ENCODE data around the gene CLEC18B.
"Not testable (repeated sequence)": the region's sequence is repeated elsewhere in the genome, so short reads cannot be mapped to it uniquely, and the experiment has no call there.

Gene CLEC18B

DNA sequence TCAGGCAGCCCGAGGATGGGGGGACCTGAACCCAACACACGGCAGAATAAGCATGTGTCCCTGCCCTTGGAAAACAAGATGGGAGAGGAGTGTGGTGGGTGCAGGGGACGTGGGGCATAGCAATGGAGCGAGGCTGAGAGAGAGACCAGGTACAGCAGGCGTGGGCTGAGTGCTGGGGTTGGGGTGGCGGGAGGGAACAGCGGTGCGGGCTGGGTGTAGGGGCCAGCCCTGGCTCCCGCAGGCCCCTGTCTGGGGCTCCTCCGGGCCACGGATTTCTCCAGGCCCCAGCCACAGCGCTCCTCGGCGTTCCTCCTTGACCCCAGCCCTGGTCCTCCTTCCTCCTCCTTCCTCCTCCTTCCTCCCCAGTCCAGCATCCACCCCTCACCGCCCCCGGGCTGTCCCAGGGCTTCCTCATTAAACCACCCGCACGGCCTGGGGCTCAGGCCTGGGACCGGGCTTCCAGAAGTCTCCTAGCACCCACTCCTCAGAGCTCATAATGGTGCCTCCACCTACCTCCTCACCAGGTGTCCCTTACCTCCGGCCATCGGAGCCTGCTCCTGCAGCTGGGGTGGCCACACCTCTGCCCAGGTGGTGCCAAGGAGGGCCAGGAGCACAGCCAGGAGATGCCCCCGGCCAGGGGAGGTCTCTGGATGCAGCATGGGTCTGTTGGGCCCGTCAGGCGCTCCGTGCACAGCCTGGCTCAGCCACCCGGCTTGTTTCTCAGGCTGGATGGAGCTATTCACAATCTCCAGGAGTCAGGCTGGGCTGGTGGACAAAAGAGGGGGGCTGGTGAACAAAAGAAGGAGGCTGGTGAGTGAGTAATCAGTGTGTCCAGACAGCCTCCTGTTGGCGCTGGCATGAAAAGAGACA lies at the start of gene CLEC18B:
Gene CLEC18B (minus strand): TSS at position 867 of the 870 bp plus-strand sequence. CDS start 208 bp downstream, at position 659.
- H3K27ac ChIP-seq (ENCODE audit: low read length); H3K4me1 ChIP-seq (ENCODE audit: control insufficient read depth, insufficient read depth, low read length); H3K9ac ChIP-seq (ENCODE audit: low read length in 2 of 2); H3K36me3 ChIP-seq (ENCODE audit: control insufficient read depth in 2 of 2, insufficient read depth in 2 of 2, low read length in 2 of 2); H3K4me3 ChIP-seq (ENCODE audit: low read length in 2 of 2); H3K27me3 ChIP-seq (ENCODE audit: control insufficient read depth in 1 of 2, insufficient read depth in 2 of 2, low read length in 2 of 2); H3K9me3 ChIP-seq (ENCODE audit: control insufficient read depth in 2 of 2, low read length in 2 of 2): not testable (repeated sequence)

DNA sequence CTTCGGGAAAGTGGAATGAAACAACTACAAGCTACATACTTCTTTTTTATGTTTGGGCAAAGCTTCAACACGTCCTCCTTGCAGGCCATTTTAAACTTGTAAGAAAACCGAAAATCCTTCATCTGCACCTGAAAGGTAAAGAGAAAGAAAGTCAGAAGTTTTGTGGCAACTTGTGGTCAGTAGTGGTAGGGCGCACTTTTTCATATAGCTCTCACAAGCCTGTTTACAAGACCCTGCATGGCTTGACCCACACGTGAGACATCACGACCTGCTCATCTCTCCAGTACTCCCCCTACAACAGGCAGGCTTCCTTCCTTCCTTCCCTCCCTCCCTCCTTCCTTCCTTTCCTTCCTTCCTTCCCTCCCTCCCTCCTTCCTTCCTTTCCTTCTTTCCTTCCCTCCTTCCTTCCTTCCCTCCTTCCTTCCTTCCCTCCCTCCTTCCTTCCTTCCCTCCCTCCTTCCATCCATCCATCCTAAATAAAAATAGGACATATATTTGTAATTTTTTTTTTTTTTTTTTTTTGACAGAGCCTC lies 48.7 kb upstream of the CLEC18B start:
- Histone ChIP-seq H3K36me3 (ENCODE audit: control insufficient read depth in 2 of 2, insufficient read depth in 2 of 2, low read length in 2 of 2) (peaks cover 48 to 58% of the 10 kb centered on the region in 2 donors), H3K4me1 (ENCODE audit: control insufficient read depth, insufficient read depth, low read length) (no peaks in the 10 kb centered on the region), H3K9me3 (ENCODE audit: control insufficient read depth in 2 of 2, low read length in 2 of 2) (no peaks in the 10 kb centered on the region), H3K9ac (ENCODE audit: low read length in 2 of 2) (no peak overlapping the region), H3K27ac (ENCODE audit: low read length) (no peak overlapping the region), H3K4me3 (ENCODE audit: low read length in 2 of 2) (no peak overlapping the region), H3K27me3 (ENCODE audit: control insufficient read depth in 1 of 2, insufficient read depth in 2 of 2, low read length in 2 of 2) (no peaks in the 10 kb centered on the region)

DNA sequence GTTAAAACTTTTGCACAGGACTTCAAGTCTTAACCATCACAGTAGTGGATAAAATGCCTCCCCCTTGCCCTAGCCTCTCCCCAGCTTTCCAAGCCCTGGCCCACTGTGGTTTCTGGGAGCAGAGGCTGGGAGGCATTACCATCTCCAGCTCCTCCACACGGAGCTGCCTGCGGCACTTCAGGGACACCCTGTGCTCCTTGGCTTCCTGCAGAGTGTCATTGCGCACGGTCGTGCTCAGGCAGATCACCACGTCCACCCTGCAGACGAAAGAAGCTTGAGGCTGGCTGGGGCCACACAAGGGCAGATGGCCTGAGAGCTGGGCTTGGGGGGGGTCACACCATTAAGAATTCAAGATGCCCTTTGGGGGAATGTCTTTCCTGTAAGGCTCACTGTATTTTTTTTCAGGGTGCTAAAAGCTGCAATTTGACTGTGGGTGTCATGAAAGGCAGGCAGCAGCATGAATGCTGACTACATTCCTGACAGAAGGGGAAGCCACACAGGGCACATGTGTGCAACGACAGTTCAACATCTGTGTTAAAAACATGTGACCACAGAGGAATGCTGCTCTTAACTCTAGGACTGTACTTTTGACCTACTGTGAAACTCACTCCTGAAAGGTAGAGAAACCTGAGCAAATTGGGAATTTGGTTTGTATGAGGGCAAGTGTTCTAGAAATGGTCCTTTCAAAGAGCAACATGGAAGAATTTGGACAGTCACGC lies 47.7 kb upstream of the CLEC18B start:
- Histone ChIP-seq H3K9ac (ENCODE audit: low read length in 2 of 2) (no peak overlapping the region), H3K36me3 (ENCODE audit: control insufficient read depth in 2 of 2, insufficient read depth in 2 of 2, low read length in 2 of 2) (peaks cover 43 to 61% of the 10 kb centered on the region in 2 donors), H3K27me3 (ENCODE audit: control insufficient read depth in 1 of 2, insufficient read depth in 2 of 2, low read length in 2 of 2) (no peaks in the 10 kb centered on the region), H3K9me3 (ENCODE audit: control insufficient read depth in 2 of 2, low read length in 2 of 2) (no peaks in the 10 kb centered on the region), H3K4me1 (ENCODE audit: control insufficient read depth, insufficient read depth, low read length) (no peaks in the 10 kb centered on the region), H3K4me3 (ENCODE audit: low read length in 2 of 2) (no peak overlapping the region), H3K27ac (ENCODE audit: low read length) (no peak overlapping the region)

DNA sequence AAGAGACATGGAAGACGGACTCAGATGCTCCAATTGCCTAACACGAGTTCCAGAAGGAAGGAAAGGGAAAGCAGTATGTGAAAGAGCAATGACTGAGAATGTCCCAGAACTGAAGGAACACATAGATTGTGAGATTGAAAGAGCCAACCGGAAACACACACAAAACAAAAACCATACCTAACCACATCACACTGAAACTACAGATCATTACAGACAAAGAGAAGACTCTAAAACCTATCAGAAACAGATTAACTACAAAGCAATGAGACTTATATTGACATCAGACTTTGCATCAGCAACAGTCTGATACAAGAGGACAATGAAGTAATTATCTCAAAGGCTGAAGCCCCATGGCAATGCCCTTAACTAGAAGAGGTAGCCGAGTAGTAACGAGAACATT lies 45.6 kb upstream of the CLEC18B start:
- Histone ChIP-seq H3K4me3 (ENCODE audit: low read length in 2 of 2) (no peak overlapping the region), H3K27ac (ENCODE audit: low read length) (no peak overlapping the region), H3K9ac (ENCODE audit: low read length in 2 of 2) (no peak overlapping the region), H3K4me1 (ENCODE audit: control insufficient read depth, insufficient read depth, low read length) (no peaks in the 10 kb centered on the region), H3K27me3 (ENCODE audit: control insufficient read depth in 1 of 2, insufficient read depth in 2 of 2, low read length in 2 of 2) (no peaks in the 10 kb centered on the region), H3K36me3 (ENCODE audit: control insufficient read depth in 2 of 2, insufficient read depth in 2 of 2, low read length in 2 of 2) (peaks cover 47 to 68% of the 10 kb centered on the region in 2 donors), H3K9me3 (ENCODE audit: control insufficient read depth in 2 of 2, low read length in 2 of 2) (no peaks in the 10 kb centered on the region)

DNA sequence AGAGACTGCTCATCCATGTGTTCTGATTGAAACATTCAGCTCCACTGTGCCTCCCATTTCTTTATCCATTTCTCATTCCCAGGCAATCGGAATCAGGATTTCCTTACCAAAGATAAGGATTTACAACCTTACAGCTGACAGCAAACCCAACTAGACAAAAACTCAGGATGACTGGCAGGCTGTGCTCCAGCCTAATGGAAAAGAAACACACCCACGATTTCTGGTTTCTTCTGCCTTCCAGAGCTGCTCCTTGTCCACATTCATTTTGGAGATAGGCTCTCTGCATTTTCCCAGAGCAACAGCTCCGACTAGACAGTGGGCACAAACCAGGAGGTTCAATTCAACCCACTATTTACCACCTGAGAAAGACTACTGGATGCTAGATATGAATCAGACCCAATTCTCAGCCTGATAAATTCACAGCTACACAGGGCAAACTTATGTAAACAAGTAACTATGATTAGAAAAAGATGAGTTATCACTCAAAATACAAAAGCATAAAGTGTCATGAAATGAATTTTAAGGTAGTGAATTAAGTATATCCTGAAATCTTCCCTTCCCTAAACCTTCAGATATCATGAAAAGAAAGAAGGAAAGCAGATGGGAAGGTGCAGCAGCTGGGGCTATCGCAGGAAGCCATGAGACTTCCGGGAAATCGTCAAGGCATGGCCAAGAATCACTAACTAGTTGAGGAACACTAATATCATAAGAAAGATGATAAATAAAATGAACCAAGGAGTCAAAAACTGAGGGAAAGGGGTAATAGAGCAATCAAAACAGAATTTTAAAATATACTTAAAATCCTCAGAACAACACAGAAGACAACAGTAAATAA lies 44.8 kb upstream of the CLEC18B start:
- Histone ChIP-seq H3K27me3 (ENCODE audit: control insufficient read depth in 1 of 2, insufficient read depth in 2 of 2, low read length in 2 of 2) (no peaks in the 10 kb centered on the region), H3K9me3 (ENCODE audit: control insufficient read depth in 2 of 2, low read length in 2 of 2) (no peaks in the 10 kb centered on the region), H3K9ac (ENCODE audit: low read length in 2 of 2) (no peak overlapping the region), H3K4me1 (ENCODE audit: control insufficient read depth, insufficient read depth, low read length) (no peaks in the 10 kb centered on the region), H3K36me3 (ENCODE audit: control insufficient read depth in 2 of 2, insufficient read depth in 2 of 2, low read length in 2 of 2) (peaks cover 44 to 65% of the 10 kb centered on the region in 2 donors), H3K4me3 (ENCODE audit: low read length in 2 of 2) (no peak overlapping the region), H3K27ac (ENCODE audit: low read length) (no peak overlapping the region)

DNA sequence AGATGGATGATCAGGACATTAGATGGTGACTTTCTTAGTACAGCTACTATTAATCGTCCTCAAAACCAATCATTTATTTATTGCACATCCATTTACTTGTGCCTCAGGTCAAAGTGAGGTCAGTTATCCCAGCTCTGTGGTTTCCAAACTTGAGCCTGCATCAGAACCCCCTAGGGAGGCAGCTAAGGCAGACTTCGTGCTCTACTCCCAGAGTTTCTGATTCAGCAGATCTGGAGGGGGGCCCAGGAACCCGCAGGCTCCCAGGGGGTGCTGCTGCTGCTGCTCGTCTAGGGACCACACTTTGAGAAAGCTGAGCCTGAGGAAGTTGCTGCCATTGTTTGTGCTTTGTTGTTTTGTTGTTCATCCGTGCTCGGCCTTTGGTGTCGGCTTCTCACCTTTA lies 44.0 kb upstream of the CLEC18B start:
- Histone ChIP-seq H3K9ac (ENCODE audit: low read length in 2 of 2) (no peak overlapping the region), H3K27ac (ENCODE audit: low read length) (no peak overlapping the region), H3K27me3 (ENCODE audit: control insufficient read depth in 1 of 2, insufficient read depth in 2 of 2, low read length in 2 of 2) (no peaks in the 10 kb centered on the region), H3K4me1 (ENCODE audit: control insufficient read depth, insufficient read depth, low read length) (no peaks in the 10 kb centered on the region), H3K9me3 (ENCODE audit: control insufficient read depth in 2 of 2, low read length in 2 of 2) (no peaks in the 10 kb centered on the region), H3K36me3 (ENCODE audit: control insufficient read depth in 2 of 2, insufficient read depth in 2 of 2, low read length in 2 of 2) (peaks cover 43 to 67% of the 10 kb centered on the region in 2 donors), H3K4me3 (ENCODE audit: low read length in 2 of 2) (no peak overlapping the region)

DNA sequence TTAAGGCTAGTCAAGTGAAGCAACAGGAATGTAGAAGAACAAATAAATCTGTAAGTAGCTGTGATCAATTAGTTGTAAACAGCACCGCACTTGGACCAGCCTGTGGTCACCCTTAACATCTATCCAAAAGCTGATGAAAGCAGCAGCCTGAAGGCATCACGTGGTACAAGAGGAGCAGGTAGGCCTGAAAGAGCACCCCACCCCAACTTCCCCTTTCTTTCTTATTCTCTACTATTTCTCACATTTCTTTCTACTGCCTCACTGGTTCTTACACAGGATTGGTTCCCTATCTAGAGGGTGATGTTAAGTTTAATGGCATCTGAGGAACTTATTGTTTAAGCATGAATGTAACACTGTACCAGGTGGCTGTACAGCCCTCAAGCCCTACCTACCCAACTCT lies 42.6 kb upstream of the CLEC18B start:
- no peak overlapping the region for H3K9ac ChIP-seq (ENCODE audit: low read length in 2 of 2)
- H3K27me3 ChIP-seq (ENCODE audit: control insufficient read depth in 1 of 2, insufficient read depth in 2 of 2, low read length in 2 of 2): no peaks in the 10 kb centered on the region
- H3K9me3 ChIP-seq (ENCODE audit: control insufficient read depth in 2 of 2, low read length in 2 of 2): no peaks in the 10 kb centered on the region
- no peak overlapping the region for H3K4me3 ChIP-seq (ENCODE audit: low read length in 2 of 2)
- peaks cover 31 to 61% of the 10 kb centered on the region in 2 donors for H3K36me3 ChIP-seq (ENCODE audit: control insufficient read depth in 2 of 2, insufficient read depth in 2 of 2, low read length in 2 of 2)
- H3K4me1 ChIP-seq (ENCODE audit: control insufficient read depth, insufficient read depth, low read length): no peaks in the 10 kb centered on the region
- H3K27ac ChIP-seq (ENCODE audit: low read length): no peak overlapping the region

DNA sequence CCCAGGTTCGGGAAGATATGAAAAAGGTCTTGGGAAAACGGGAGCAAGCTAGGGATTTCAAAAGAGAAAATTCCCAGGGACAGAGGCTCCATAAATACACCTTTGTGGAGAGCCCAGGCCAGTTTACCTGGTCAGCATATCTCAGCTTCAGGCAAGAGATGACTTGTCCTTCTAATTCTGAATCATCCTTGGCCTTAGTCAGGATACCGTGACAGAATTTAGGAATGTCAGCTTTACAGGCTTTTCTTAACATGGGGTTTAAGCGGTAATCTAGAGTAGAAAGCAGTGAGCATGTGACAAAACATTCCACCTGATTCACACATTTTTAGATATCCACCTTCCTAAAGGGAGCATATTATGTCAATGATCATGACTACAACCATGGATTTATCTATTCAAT lies 41.1 kb upstream of the CLEC18B start:
- no peaks in the 10 kb centered on the region for H3K27me3 ChIP-seq (ENCODE audit: control insufficient read depth in 1 of 2, insufficient read depth in 2 of 2, low read length in 2 of 2)
- H3K36me3 ChIP-seq (ENCODE audit: control insufficient read depth in 2 of 2, insufficient read depth in 2 of 2, low read length in 2 of 2): peaks cover 26 to 61% of the 10 kb centered on the region in 2 donors
- H3K4me3 ChIP-seq (ENCODE audit: low read length in 2 of 2): no peak overlapping the region
- H3K4me1 ChIP-seq (ENCODE audit: control insufficient read depth, insufficient read depth, low read length): no peaks in the 10 kb centered on the region
- H3K9me3 ChIP-seq (ENCODE audit: control insufficient read depth in 2 of 2, low read length in 2 of 2): no peaks in the 10 kb centered on the region
- no peak overlapping the region for H3K9ac ChIP-seq (ENCODE audit: low read length in 2 of 2)
- H3K27ac ChIP-seq (ENCODE audit: low read length): peak overlapping the region; percentile 31

DNA sequence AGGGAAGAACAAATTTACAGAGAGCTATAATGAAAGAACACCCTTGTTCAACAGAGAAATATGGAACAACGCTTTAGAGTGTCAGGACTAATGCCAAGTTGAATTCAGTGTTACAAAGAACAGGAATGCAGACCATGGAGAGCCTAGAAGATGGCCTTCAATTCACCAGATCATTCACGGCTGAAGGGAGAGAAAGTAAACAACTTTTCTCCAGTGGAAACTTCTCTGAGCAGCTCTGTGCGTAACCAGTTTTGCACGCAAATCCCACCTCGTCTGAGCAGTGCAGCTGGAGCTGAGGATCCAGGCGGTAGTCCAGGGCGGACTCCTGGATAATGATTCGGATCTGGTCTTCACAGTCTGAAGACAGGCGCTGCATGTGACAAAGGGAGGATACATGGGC lies 40.5 kb upstream of the CLEC18B start:
- peaks cover 22 to 58% of the 10 kb centered on the region in 2 donors for H3K36me3 ChIP-seq (ENCODE audit: control insufficient read depth in 2 of 2, insufficient read depth in 2 of 2, low read length in 2 of 2)
- no peak overlapping the region for H3K9ac ChIP-seq (ENCODE audit: low read length in 2 of 2)
- no peak overlapping the region for H3K4me3 ChIP-seq (ENCODE audit: low read length in 2 of 2)
- H3K27me3 ChIP-seq (ENCODE audit: control insufficient read depth in 1 of 2, insufficient read depth in 2 of 2, low read length in 2 of 2): no peaks in the 10 kb centered on the region
- H3K27ac ChIP-seq (ENCODE audit: low read length): peak overlapping the region; percentile 31
- no peaks in the 10 kb centered on the region for H3K4me1 ChIP-seq (ENCODE audit: control insufficient read depth, insufficient read depth, low read length)
- no peaks in the 10 kb centered on the region for H3K9me3 ChIP-seq (ENCODE audit: control insufficient read depth in 2 of 2, low read length in 2 of 2)

DNA sequence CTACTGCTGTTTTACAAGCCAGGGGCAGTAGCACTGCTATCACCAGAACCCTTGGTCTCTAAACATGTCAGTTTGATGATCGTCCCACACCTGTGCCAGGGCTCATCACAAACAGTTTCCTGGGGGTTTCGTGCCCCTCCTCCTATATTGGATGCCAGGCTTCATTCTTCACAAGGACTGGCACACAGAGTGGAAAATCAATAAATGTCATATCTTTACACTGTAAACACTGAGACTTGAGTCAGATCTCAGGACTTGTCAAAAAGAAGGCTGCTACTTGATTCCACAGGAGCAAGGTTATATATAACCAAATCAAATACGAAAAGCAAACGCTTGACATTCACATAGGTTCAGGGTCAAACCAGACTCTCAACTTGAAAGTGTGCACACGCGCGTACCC lies 39.3 kb upstream of the CLEC18B start:
- Histone ChIP-seq H3K9me3 (ENCODE audit: control insufficient read depth in 2 of 2, low read length in 2 of 2) (no peaks in the 10 kb centered on the region), H3K4me1 (ENCODE audit: control insufficient read depth, insufficient read depth, low read length) (no peaks in the 10 kb centered on the region), H3K9ac (ENCODE audit: low read length in 2 of 2) (no peak overlapping the region), H3K4me3 (ENCODE audit: low read length in 2 of 2) (no peak overlapping the region), H3K36me3 (ENCODE audit: control insufficient read depth in 2 of 2, insufficient read depth in 2 of 2, low read length in 2 of 2) (peaks cover 32 to 61% of the 10 kb centered on the region in 2 donors), H3K27ac (ENCODE audit: low read length) (no peak overlapping the region), H3K27me3 (ENCODE audit: control insufficient read depth in 1 of 2, insufficient read depth in 2 of 2, low read length in 2 of 2) (no peaks in the 10 kb centered on the region)

Measured in stomach smooth muscle (tissue), 2 donors.